A673 (cell line): Measurements from ENCODE around the gene CNOT6L.

Experiments used
- EZH2 ChIP-seq: fragments of 200-600 bp; sonication (generic); IDR thresholded peaks from 2 replicates; pipeline ENCODE4 v1.6.1; 2017; ENCODE audit warnings: borderline replicate concordance, low read depth, mild to moderate bottlenecking, mixed read lengths, antibody characterized with exemption, low read length; ENCODE audit not compliant: poor library complexity, severe bottlenecking
- TF ChIP-seq, protein P1 (sequence below): fragments of 300-800, 200-600 bp; sonication (generic); conservative IDR thresholded peaks from 2 replicates; pipeline ENCODE4 v1.5.1; 2017; ENCODE audit warnings: low read depth, mild to moderate bottlenecking, antibody characterized with exemption, low read length, moderate library complexity, mixed read lengths

DNA sequence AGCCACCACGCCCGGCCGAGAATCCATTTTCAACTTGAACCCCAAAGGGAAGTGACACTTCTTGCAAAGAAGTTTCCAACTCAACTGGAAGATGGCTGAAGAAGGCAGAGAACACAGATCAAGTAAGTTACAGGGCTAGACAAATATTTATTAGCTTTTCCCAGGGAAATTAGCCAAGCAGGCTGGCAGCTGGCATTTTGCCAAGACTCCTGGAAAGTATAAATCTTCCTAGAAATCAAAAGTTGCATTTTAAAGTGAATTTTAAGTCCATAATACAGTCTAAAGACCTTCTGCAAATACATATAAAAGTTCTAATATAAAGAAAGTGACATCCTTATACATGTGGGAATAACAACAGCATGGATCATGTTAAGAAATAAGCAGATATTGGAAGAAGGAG, 40.1 kb upstream of the CNOT6L start:
- TF ChIP-seq, protein P1, sequence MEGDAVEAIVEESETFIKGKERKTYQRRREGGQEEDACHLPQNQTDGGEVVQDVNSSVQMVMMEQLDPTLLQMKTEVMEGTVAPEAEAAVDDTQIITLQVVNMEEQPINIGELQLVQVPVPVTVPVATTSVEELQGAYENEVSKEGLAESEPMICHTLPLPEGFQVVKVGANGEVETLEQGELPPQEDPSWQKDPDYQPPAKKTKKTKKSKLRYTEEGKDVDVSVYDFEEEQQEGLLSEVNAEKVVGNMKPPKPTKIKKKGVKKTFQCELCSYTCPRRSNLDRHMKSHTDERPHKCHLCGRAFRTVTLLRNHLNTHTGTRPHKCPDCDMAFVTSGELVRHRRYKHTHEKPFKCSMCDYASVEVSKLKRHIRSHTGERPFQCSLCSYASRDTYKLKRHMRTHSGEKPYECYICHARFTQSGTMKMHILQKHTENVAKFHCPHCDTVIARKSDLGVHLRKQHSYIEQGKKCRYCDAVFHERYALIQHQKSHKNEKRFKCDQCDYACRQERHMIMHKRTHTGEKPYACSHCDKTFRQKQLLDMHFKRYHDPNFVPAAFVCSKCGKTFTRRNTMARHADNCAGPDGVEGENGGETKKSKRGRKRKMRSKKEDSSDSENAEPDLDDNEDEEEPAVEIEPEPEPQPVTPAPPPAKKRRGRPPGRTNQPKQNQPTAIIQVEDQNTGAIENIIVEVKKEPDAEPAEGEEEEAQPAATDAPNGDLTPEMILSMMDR: no peak
- no peak for TF ChIP-seq EZH2
